ENCODE data around the gene NEU2. TPM values are rescaled to one million over a fixed set of nuclear protein-coding genes. Genes with fewer than 3 reads are reported as not detected.
"Not testable (repeated sequence)": the region's sequence is repeated elsewhere in the genome, so short reads cannot be mapped to it uniquely, and the experiment has no call there.

NEU2 gene
- polyA plus RNA-seq, 12 donors = not detected

DNA sequence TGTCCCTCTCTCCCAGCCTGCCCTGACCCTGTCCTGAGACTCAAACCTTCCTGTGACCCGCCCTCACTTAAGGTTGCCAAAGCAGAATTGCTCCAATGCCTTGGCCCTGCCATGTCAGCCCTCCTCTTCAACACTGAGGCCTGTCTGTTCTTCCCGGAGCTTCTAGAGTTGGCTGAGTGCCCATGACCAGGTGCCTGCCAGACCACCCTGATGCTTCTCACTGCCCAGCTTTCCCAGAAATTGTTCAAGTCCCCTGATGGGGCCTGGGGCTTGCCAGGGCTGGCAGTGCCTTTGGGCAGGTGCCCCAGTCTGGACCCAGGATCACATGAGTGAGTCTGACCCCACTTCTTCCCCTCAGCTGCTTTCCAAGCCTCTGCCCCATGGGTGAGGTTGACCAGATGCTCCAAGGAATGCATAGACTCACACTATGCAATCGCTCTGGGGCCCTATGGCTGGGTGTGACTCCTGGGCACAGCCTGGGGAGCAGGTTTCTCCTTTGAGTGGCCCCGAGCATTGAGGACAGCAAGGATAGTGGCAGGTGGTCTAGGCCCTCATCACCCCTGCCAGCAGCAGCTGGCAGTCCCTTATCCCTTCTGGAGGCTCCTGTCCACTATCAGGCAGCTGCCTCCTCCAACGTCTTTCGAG is 24.6 kb downstream of the NEU2 start:
- DNase-seq = no peak

GRCh38 chr2:233058717-233059546 is 26.5 kb downstream of the NEU2 start:
- DNase-seq = no peak

DNA sequence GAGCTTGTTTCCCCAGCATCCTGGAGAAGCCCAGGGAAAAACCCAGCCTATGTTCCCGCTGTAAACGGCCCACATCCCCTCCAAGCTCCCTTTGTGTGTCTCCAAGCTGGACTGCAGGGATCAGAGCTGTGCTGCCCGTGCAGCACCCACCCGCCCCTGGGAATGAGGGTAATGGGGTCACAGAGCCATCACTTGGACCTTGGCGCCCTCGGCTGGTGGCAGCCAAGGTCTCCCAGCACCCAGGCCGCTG is 27.0 kb downstream of the NEU2 start:
- no peak for DNase-seq

GRCh38 chr2:233059797-233060500 is 27.5 kb downstream of the NEU2 start, which contains the start of gene INPP5D:
Gene INPP5D, plus strand, starts transcription at chr2:233060342. Its CDS starts 137 bp downstream, at chr2:233060479.
- no peak for DNase-seq

- no peak for DNase-seq
Observed at GRCh38 chr2:233060501-233060979, 28.1 kb downstream of the NEU2 start.

DNA sequence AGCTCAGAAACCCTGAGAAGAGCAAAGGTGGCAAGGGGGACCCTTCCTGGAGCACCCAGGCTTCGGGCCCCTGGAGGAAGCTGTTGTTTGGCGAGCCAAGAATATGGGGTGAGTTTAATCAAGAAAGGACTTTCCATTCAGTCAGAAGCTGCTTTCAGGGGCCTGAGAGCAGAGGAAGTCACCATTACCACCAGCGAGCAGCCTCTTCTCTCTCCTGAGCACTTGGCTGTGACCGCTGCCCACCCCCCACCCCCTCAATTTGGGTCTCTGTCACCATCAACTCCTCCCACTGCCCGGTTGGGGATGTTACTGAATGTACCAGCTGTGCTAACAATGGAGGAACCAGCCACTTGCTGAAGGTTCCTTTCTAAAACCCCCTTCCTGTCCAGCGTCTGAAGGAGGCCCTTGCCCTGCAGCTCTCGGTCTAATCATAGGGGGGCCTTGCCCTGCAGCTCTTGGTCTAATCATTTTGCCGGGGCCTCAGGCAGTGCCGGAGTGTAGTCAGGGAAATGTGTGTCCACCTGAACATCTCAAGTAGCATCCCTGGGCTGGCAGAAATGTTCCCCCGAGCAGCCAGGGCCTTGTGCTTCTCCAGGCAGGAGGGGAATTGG is 28.6 kb downstream of the NEU2 start:
- no peak for DNase-seq

DNA sequence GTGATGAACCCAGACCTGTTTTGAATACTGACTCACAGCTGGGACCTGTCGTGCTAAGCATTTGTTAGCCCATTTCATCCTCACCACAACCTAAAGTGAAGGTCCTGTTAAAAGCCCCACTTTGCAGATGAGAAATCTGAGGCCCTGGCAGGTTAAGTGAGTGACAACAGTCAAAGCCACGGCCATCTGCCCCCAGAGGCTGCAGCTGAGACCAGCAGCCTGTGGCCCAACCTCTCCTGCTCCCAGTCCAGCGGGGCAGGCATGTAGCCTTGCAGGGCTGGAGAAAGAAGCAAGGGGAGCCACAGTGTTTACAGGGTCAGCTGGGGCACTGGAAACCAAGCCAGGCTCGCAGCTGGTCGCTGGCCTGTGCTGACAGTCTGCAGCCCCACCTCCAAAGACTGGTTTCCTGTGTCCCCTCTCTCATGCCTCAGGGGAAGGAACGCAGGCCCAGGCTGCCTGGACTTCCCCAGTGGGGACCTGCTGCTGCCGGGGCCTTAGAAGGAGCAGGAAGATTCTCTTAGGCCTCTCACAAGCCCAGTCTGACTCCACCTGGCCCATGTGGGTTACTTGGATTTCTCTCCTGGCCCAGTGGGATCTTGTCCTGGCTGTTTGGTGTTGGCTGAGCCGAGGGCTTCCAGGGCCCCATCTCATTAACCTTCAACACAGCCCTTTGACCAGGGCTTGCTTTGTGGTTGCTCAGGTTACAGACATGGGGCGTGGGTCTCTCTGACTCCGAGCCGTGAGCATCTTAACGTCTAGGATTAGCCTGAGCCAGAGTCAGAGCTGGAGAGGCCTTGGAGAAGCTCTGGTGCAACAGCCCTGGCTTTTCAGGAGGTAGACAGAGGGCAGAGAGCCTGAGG is 29.3 kb downstream of the NEU2 start:
- no peak for DNase-seq

DNA sequence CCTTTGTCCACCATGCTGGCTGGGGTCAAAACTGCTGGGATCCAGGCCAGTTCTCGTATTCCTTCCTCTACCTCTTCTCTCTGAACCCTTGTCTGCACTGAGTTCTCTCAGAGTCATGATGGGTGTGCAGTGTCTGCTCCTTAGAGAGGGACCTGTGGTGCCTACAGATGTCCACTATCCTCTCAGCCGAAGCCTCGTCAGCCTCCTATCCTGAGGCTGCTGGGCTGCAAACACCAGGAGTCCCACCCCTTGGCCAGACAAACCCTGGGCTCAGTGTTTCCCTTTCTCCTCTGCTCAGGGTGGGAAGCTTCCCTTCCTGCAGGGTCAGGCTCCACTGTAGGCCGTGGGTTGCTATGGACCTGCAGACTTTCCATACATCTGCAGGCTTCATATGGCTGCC is 30.0 kb downstream of the NEU2 start:
- no peak for DNase-seq

- DNase-seq = no peak
Observed at GRCh38 chr2:233062946-233063268, 30.4 kb downstream of the NEU2 start.

- DNase-seq = no peak
Observed at GRCh38 chr2:233063269-233063975, 30.9 kb downstream of the NEU2 start.

- no peak for DNase-seq
Observed at GRCh38 chr2:233063976-233064411, 31.5 kb downstream of the NEU2 start.

GRCh38 chr2:233064530-233065199 is 32.2 kb downstream of the NEU2 start:
- DNase-seq = no peak

- not testable (repeated sequence) for DNase-seq
Observed at GRCh38 chr2:233065200-233065589, 32.7 kb downstream of the NEU2 start.

- DNase-seq = no peak
Observed at GRCh38 chr2:233065954-233066470, 33.5 kb downstream of the NEU2 start.

- DNase-seq = no peak
Observed at GRCh38 chr2:233068762-233069418, 36.4 kb downstream of the NEU2 start.

GRCh38 chr2:233072838-233073237 is 40.4 kb downstream of the NEU2 start:
- DNase-seq = no peak

- no peak for DNase-seq
Observed at GRCh38 chr2:233074106-233074505, 41.6 kb downstream of the NEU2 start.

DNA sequence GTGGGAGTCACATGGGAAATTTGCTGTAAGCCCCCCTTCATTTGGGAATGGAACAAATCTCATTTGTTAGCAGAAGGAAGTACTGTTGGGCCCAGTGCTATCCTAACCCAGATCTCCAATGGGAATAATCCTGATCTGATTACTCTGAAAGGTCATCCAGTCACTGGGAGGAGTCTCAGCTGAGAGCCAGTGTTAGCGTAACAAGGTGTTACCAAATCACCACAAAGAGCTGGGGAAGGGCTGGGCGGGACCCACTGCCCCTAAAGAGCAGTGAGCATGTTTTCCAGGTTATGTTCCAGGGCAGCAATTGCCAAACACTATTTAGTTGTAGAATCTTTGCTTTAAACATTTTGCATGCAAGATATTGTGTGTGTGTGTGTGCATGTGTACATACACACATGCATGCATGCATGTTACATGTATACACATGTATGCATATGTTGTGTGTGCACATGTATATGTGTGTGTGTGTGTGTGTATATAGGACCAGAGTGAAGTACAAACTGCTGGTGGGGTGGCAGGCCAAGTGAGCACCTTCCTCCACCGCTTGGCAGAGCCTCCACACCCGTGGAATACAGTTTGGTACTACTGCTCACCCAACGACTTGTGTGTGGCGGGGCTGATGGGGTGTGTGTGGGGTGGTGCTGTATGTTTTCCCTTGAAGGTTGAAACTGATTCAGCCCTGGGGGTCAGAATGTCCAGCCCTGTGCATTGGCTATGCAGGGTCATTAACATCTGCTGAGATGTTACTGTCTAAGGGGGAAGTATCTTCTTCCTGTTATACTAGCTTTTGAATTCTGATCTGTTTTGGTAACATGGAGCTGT is 42.9 kb downstream of the NEU2 start:
- DNase-seq = no peak

- no peak for DNase-seq
Observed at GRCh38 chr2:233075966-233076339, 43.5 kb downstream of the NEU2 start.
